ENCODE measurements around the gene CLEC18A. TPM values are rescaled to one million over a fixed set of nuclear protein-coding genes. Genes with fewer than 3 reads are reported as not detected.
A peak's percentile ranks its signal among the peaks of the same experiment; 100 is the strongest.
"Not testable (repeated sequence)": the region's sequence is repeated elsewhere in the genome, so short reads cannot be mapped to it uniquely, and the experiment has no call there.

Gene CLEC18A
- 0.35 TPM for total RNA-seq

GRCh38 chr16:69951017-69951671 is at the start of gene CLEC18A:
TSS of gene CLEC18A (plus strand) at chr16:69951334. CDS start at chr16:69951367, 33 bp downstream.
- ATAC-seq, result peak; percentile 43
- not testable (repeated sequence) for DNase-seq (ENCODE audit: low spot score)

- ATAC-seq, result no peak
- DNase-seq (ENCODE audit: low spot score), result no peak
Measured at GRCh38 chr16:69903865-69904415, 47.2 kb upstream of the CLEC18A start.

GRCh38 chr16:69904495-69905170 is 46.5 kb upstream of the CLEC18A start:
- no peak for DNase-seq (ENCODE audit: low spot score)

DNA sequence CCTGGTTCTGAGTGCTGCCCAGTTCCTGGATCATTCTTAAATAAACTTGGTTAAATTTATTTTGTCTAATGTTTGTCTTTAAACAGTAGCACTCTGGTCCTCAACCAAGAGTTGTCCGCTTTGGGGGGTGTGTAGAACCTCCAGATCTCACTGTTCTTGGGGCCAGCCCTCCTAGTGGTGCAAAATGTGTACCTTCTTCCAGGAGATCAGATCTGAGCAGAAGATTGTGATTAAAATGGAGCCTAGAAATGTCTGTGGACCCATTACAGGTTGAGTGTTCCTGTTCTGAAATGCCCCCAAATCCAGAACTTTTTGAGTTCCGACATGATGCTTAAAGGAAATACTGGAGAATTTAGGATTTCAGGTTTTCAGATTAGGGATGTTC is 46.0 kb upstream of the CLEC18A start:
- ATAC-seq, result no peak

More at GRCh38 chr16:69904495-69905170, 46.5 kb upstream of the CLEC18A start:
- ATAC-seq, result no peak

GRCh38 chr16:69906838-69907401 is 44.2 kb upstream of the CLEC18A start:
- ATAC-seq (no peak), DNase-seq (ENCODE audit: low spot score) (no peak)

More for the DNA sequence above, 46.0 kb upstream of the CLEC18A start:
- DNase-seq (ENCODE audit: low spot score), result no peak

- DNase-seq (ENCODE audit: low spot score) (no peak), ATAC-seq (no peak)
Measured at GRCh38 chr16:69909043-69909442, 42.1 kb upstream of the CLEC18A start.

DNA sequence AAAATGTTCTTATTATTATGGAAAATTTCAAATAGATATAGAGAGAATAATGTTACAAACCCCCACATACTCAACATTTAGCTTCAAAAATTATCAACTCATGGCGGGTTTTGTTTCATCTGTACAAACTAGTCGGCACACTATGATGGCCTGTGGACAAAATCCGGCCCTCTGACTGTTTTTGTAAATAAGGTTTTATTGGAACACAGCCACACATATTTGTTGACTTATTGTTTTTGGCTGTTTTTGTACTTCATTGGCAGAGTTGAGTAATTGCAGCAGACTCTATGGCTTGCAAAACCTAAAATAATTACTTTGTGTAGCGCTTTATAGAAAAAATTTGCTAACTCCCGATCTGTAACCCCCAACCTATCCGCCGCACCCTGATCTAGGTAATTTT is 41.4 kb upstream of the CLEC18A start:
- ATAC-seq, result peak; percentile 82
- DNase-seq (ENCODE audit: low spot score), result no peak

GRCh38 chr16:69910964-69911363 is 40.2 kb upstream of the CLEC18A start:
- ATAC-seq, result no peak

DNA sequence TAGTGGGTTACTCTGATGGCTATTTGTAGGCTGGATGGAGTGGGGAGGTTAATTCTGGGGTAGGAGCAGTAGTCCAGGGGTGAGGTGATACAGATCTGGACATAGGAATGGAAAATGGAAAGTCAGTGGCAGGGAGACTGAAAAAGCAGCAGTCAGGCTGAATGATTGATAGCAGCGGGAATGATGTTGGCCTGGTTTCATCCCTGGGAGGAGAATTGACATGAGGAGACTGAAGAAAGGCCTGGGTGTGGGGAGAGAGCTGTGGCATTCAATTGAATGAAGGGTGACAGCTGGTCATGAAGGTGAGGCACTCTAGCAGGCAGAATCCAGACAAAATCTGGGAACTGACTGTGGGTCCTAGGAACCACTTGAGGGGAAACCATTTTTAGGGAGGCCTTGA is 34.7 kb upstream of the CLEC18A start:
- ATAC-seq (no peak), DNase-seq (ENCODE audit: low spot score) (no peak)

More at GRCh38 chr16:69910964-69911363, 40.2 kb upstream of the CLEC18A start:
- DNase-seq (ENCODE audit: low spot score), result no peak

- ATAC-seq (no peak), DNase-seq (ENCODE audit: low spot score) (no peak)
Measured at GRCh38 chr16:69917311-69917710, 33.8 kb upstream of the CLEC18A start.

DNA sequence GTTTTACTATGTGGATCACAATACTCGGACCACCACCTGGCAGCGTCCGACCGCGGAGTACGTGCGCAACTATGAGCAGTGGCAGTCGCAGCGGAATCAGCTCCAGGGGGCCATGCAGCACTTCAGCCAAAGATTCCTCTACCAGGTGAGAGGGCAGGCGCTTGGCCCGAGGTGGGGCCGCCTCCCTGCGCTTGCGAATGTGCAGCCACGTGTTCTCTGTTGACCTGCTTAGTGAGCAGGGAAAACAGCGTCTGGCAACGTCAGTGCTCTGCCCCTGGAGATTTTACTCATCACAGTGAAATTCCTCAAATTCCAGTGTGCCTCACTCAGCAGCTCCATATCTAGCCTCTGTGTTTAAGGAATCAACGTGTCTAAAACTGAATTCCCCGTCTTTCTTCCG is 33.4 kb upstream of the CLEC18A start:
- no peak for DNase-seq (ENCODE audit: low spot score)
- ATAC-seq, result peak; percentile 24

DNA sequence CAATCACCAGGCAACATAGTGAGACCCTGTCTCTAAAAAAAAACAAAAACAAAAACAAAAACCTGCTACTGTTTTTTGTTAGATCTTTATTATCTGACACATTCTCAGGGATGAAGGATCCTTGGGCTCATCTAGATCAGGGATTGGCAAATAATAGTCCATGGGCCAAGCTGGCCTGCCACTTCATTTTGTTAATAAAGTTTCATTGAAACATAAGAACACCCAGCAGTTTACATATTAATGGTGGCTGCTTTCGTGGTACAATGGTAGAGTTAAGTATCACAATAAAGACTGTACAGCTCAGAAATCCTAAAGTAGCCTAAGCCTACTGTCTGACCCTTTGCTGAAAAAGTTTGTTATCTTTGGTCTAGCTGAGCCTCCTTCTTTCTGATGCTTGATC is 32.9 kb upstream of the CLEC18A start:
- ATAC-seq, result no peak
- no peak for DNase-seq (ENCODE audit: low spot score)

GRCh38 chr16:69921127-69921526 is 30.0 kb upstream of the CLEC18A start:
- no peak for DNase-seq (ENCODE audit: low spot score)
- ATAC-seq, result no peak

- ATAC-seq, result no peak
- no peak for DNase-seq (ENCODE audit: low spot score)
Measured at GRCh38 chr16:69922200-69922599, 28.9 kb upstream of the CLEC18A start.

DNA sequence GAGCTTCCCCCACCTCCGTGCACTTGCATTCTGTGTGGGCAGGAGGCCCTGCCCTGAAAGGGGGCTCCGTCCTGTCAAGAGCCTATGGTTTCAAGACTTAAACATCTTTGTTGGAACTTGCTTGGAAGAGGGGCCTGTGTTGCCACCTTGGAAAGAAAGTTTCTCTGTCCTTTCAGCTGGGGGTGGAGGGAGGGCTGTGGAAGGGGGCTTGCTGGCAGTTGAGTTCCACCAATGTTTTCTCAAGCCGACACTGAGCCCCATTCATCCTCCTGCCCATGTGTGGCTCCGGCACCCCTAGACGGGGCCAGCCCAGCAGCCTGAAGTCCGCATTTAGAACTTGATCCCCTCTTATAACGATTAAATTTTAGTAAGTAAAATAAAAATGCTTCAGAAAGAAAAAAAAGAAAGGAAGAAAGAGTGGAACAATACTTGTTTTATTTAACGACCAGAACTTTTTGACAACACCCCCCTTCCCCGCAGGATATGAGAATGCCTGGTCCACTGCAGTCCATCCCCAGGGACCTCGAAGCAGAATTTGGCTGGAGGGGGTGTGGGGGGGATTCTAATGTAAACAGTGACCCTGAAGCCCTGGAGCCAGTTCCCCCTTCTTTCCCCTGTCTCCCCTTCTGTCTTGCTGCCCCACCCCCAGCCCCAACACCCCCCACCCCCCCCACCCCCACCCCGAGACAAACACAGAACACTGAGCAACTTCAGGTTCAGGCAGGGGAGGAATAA is 26.9 kb upstream of the CLEC18A start:
- ATAC-seq, result no peak
- DNase-seq (ENCODE audit: low spot score), result no peak

GRCh38 chr16:69924777-69925191 is 26.4 kb upstream of the CLEC18A start:
- no peak for ATAC-seq
- no peak for DNase-seq (ENCODE audit: low spot score)

DNA sequence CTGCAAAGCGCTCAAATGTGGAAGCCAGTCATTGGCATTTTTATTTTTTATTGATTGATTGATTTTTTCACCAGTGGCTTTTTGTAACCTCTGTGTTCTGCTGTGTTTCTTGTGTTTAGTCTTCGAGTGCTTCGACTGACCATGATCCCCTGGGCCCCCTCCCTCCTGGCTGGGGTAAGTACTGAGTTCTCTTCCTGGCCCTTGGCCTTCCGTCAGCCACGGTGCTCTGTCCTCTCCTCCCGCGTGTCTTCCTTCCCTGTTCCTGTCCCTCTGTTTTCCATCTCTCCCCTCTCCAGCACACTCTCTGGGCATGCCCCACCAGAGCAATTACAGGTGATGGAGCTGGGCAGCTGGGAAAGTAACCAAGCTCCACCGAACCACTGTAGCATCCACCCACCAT is 25.8 kb upstream of the CLEC18A start:
- DNase-seq (ENCODE audit: low spot score) (no peak), ATAC-seq (no peak)

- ATAC-seq, result no peak
- DNase-seq (ENCODE audit: low spot score), result no peak
Measured at GRCh38 chr16:69926241-69926640, 24.9 kb upstream of the CLEC18A start.

GRCh38 chr16:69927056-69927757 is 23.9 kb upstream of the CLEC18A start:
- ATAC-seq (no peak), DNase-seq (ENCODE audit: low spot score) (no peak)

- ATAC-seq (no peak), DNase-seq (ENCODE audit: low spot score) (no peak)
Measured at GRCh38 chr16:69928856-69929400, 22.2 kb upstream of the CLEC18A start.
